HG03575 (cell line): ENCODE measurements around the gene TENT5D.
"Not testable (repeated sequence)": the region's sequence is repeated elsewhere in the genome, so short reads cannot be mapped to it uniquely, and the experiment has no call there.

ENCODE experiments used
- ATAC-seq: cut with Tn5 transposase; IDR thresholded peaks from one replicate; pipeline ENCODE4 v1.9.1; 2021; ENCODE audit not compliant: unreplicated experiment, insufficient number of reproducible peaks, low FRiP score; ENCODE audit errors: extremely low read depth

The TENT5D gene

DNA sequence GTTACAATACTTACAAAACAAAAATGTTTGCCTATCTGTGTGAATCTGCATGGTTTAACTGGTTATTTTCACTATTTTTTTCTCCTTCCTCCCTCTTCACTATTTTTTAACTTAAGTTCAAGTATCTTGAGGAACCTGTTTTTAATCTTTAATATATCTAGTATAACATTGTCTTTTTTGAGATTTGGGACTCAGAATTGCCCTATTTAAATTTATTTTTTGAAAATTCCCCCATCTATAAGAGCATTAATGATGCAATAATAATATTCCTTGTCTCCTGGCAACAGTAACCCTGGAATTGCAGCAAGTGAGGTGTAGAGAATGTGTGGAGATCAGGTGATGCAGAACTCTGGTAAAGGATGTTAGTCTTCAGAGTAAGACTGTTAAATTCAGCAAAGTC is at the start of gene TENT5D:
Gene TENT5D (plus strand): TSS at position 301 of the 400 bp plus-strand sequence. CDS start 22,093 bp downstream, outside the sequence.
- no peak for ATAC-seq

DNA sequence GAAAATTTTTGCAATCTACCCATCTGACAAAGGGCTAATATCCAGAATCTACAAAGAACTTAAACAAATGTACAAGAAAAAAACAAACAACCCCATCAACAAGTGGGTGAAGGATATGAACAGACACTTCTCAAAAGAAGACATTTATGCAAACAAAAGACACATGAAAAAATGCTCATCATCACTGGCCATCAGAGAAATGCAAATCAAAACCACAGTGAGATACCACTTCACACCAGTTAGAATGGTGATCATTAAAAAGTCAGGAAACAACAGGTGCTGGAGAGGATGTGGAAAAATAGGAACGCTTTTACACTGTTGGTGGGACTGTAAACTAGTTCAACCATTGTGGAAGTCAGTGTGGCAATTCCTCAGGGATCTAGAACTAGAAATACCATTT is 34.6 kb upstream of the TENT5D start:
- ATAC-seq = not testable (repeated sequence)

DNA sequence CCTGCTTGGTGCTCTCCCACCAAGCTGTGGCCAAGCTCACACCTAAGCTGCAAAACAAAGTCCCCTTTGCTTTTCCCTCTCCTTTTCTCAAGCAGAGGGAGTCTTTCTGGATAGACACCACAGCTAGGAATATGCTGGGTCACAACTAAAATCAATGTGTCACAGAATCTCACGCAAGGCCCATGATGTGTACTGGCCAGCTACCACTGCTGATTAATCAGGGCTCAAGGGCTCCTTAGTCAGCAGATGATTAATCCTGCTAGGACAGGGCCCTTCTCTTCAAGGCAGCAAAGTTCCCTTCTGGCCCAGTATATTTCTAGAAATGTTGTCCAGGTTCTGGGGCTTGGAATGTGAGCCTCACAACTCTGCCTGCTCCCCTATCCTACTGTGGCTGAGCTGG is 32.0 kb upstream of the TENT5D start:
- no peak for ATAC-seq

DNA sequence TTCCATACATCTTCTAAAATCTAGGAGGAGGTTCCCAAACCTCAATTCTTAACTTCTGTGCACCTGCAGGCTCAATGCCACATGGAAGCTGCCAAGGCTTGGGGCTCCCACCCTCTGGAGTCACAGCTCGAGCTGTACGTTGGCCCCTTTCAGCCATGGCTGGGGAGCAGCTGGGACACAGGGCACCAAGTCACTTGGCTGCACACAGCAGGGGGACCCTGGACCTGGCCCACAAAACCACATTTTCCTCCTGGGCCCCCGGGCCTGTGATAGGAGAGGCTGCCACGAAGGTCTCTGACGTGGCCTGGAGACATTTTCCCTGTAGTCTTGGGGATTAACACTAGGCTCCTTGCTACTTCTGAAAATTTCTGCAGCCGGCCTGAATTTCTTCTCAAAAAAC is 8.2 kb upstream of the TENT5D start:
- no peak for ATAC-seq

DNA sequence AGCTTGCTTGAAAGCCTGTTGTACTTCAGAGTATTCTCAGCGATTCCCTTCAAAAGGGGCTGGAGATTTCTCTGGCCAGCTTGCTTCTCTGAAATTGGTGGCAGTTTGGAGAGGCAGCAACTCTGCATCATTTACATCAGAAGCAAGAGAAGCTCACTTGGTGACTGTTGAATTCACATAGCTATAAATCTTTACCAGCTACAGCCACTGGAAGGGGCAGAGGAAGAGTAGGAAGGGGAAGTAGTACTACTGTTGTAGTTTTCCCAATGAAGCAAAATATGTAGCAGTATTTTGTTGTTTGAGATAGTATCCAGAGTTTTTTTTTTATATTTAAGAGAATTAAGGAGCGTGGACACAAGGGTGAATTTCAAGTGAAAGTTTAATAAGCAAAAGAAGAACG is 2.8 kb downstream of the TENT5D start:
- no peak for ATAC-seq

DNA sequence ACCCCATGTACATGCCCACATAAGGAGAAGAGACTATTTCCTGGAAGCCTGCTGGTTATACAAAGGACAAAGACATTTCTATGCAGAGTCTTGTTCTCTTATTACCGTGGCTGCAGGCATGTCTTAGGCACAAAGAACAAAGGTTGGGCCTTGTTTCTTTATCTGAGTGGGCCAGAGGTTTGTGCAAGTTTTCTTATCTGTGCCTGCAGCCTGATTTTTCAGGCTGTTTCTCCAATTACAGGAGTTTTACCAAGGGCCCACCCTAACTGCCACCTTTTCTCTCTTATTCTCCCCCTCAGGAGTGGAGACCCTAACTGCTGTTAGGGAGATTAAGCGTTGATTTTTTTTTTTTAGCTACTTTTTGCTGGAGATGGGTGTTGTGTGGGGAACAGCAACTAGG is 3.5 kb downstream of the TENT5D start:
- no peak for ATAC-seq

DNA sequence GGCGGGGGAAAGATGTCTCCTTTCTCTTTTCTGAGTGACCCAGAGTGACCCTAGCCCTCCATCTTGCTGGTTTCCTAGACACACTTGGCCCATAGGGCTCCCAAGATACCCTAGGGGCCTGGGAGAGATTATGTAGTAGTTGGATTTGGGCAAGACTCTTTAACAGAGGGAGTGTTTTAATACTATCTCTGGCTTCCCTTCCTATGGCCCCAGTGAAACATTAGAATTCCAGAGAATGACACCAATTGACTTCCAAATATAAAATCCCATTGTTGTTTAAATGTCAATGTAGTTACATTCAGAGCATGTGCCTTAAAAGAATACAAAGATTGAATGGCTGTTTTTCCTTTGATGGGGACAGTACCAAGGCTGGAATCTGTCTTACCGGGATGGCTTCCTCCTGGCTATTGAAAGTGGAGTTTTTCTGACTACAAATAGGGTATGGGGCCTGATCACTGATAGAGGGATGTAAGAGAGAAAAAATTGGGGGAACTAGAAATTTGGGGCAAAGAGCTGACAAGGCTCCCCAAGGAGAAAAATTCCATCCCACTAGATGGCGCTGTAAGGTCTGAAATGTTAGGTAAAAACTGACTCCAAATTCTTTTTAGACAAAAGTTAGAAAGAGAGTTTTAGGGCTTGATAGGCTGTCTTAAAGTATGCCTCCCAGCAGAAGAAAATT is 10.7 kb downstream of the TENT5D start:
- ATAC-seq = no peak

DNA sequence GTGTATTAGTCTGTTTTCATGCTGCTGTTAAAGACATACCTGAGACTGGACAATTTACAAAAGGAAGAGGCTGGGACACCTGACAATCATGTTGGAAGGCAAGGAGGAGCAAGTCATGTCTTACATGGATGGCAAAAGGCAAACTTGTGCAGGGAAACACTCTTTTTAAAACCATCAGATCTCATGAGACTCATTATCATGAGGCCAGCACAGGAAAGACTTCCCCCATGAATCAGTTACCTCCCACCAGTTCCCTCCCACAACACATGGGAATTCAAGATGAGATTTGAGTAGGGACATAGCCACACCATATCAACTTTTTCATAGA is 11.2 kb downstream of the TENT5D start:
- no peak for ATAC-seq

DNA sequence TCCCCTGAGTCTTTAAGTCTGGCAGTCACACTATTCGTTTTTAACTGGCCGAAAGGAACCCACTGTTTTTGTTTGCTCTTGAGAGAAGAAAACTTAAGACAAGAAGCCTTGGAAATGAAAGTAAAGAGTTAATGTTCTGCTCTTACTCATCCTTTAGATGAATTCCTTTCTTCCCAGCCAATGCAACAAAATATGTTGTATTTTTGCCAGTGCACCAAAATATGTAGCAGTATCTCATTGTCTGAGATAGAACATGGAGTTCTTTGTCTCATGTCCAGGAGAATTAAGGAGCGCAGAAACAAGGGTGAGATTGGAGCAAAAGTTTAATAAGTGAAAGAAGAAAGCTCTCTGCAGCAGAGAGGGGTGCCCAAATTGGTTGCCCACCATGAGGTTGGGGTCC is 12.2 kb downstream of the TENT5D start:
- no peak for ATAC-seq

DNA sequence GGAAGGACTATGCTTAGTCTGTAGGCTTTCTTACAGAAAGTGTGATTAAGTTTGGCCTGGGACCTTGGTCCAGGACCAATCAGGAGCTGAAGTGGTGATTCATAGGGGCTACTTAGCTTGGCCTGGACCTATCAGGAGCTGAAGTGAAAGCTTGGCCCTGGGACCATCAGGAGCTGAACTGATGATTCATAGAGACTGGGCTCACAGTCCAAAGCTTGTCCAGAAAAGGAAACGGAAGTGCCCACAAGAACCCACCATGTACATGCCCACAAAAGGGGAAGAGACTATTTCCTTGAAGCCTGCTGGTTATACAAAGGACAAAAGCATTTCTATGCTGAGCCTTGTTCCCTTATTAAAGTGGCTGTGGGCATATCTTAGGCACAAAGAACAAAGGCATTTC is 12.6 kb downstream of the TENT5D start:
- ATAC-seq = no peak

DNA sequence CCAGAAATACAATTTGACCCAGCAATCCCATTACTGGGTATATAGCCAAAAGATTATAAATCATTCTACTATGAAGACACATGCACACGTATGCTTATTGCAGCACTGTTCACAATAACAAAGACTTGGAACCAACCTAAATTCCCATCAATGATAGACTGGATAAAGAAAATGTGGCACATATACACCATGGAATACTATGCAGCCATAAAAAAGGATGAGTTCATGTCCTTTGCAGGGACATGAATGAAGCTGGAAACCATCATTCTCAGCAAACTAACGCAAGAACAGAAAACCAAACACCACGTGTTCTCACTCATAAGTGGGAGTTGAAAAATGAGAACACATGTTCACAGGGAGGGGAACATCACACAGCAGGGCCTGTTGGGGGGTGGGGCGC is 47.9 kb downstream of the TENT5D start:
- not testable (repeated sequence) for ATAC-seq

DNA sequence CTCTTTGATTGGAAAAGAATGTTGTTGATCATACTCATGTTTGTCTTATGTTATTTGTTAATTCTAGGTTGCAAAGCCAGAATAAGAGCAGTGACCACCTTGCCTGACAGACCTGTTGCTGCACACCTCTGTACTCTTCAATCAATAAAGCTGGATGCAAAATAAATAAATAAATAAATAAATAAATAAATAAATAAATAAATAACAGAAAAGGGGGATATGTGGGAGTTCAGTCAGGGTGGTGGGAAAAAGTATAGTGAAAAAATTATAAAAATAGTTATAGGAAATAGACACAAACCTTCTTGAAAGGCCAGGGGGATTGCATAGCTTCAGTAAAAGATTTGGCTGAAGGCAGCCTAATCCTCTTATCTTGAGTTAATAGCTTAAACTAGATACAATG is 51.3 kb downstream of the TENT5D start:
- no peak for ATAC-seq

DNA sequence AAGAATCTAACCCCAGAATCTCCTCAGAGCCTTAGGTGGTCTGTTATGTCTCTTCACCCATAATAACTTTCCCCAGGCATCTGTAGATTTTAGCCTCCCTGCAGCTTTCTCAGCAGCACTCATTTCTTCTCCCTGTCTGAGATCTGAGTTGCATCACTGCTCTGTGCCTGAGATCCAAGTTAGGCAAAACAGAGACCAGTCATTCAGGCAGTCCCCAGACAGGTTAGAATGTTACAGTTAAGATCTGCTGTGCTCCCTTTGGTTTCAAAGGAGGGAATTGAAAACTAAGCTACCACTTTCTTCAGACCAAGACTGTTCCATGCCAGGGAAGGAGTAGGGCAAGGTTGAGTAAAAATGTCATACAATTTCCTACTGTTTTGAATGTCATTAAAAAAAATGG is 65.3 kb downstream of the TENT5D start:
- ATAC-seq = no peak

DNA sequence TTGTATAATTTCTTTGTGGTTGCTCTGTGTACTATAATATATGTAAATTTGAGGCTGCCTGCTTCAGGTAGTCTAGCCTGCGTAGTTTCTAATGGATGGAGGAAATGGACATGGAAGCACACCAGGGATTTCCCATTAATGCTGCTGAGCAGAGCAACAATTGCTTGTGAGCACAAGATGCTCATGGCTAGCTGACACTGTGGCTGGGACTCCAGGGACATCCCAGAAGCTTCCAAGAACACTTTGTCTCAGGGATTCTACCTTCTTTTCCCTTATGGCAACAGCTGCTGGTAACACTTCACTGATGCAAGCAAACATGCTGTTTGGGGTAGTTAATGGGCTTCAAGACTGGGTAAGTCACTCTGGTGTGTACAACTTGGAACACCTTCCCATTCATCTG is 66.1 kb downstream of the TENT5D start:
- no peak for ATAC-seq

DNA sequence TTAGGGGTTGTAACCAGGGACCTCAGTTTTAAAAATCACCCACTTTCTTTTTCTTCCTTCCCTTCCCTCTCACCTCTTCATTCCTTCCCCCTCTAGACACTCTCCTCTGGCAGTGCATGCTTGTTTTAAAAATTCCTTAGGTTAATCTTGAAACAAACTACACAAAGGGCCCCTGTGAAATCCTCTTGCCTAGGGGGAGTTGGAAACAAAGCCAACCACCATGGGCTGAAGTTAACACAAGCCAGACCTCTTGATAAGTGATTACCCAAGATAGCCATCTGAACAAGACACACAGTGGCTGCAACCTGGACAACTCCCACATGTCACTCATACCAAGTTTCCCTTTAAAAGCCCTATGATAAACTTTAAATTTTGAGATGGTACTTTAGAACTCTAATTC is 68.9 kb downstream of the TENT5D start:
- no peak for ATAC-seq
